GM23338 (cell line): ENCODE results near the gene EFCAB13.

Source experiments
- CREB1 ChIP-seq: fragments of 250-450 bp; sonication (Bioruptor Pico); IDR thresholded peaks from 2 replicates; pipeline ENCODE4 v1.5.0; 2020; ENCODE audit warnings: low read depth, mild to moderate bottlenecking, moderate library complexity
- CTCF ChIP-seq, 2 experiments: fragments of 200-600 bp in 1 of 2; sonication (generic) in 1 of 2; conservative IDR thresholded peaks; 2 replicates each; pipeline versions ENCODE4 v1.5.1 to v1.6.1; 2016 to 2017; ENCODE audit warnings: antibody characterized with exemption in 2 of 2, low read depth in 2 of 2, mild to moderate bottlenecking in 2 of 2, moderate library complexity in 1 of 2
- EZH2 ChIP-seq: fragments of 200-600 bp; sonication (generic); IDR thresholded peaks from one replicate; pipeline ENCODE4 v1.8.0; 2017; ENCODE audit warnings: antibody characterized with exemption, mild to moderate bottlenecking, low read depth; ENCODE audit not compliant: unreplicated experiment
- EZH2phosphoT487 ChIP-seq: fragments of 200-600 bp; sonication (generic); IDR thresholded peaks from one replicate; pipeline ENCODE4 v1.8.1; 2018; ENCODE audit warnings: antibody characterized with exemption; ENCODE audit not compliant: unreplicated experiment
- NANOG ChIP-seq: IDR thresholded peaks from 2 replicates; pipeline ENCODE4 v1.6.1; 2016; ENCODE audit warnings: antibody characterized with exemption, borderline replicate concordance
- POLR2AphosphoS5 ChIP-seq: IDR thresholded peaks from 2 replicates; pipeline ENCODE4 v1.6.1; 2016; ENCODE audit warnings: antibody characterized with exemption, low read depth
- REST ChIP-seq: IDR thresholded peaks from one replicate; pipeline ENCODE4 v1.6.1; 2018; ENCODE audit warnings: antibody characterized with exemption; ENCODE audit not compliant: unreplicated experiment
- STAT1 ChIP-seq: IDR thresholded peaks from one replicate; pipeline ENCODE4 v1.6.1; 2016; ENCODE audit warnings: antibody characterized with exemption; ENCODE audit not compliant: unreplicated experiment
- ZNF114 ChIP-seq: fragments of 250-450 bp; sonication (Bioruptor Pico); IDR thresholded peaks from 2 replicates; pipeline ENCODE4 v1.5.0; 2020; ENCODE audit warnings: mild to moderate bottlenecking, moderate library complexity

- no peak for TF ChIP-seq POLR2AphosphoS5
- no peak for TF ChIP-seq EZH2
- no peak for TF ChIP-seq CTCF (conservative IDR thresholded peaks at IDR 0.05; ENCODE audit: low read depth in 2 of 2)
- TF ChIP-seq REST = no peak
- no peak for TF ChIP-seq ZNF114 (CRISPR knock-in tag)
- TF ChIP-seq EZH2phosphoT487 = no peak
- no peak for TF ChIP-seq NANOG
- no peak for TF ChIP-seq STAT1
- TF ChIP-seq CREB1 (CRISPR knock-in tag) = no peak
Observed at GRCh38 chr17:47298712-47299111, 25.0 kb upstream of the EFCAB13 start.
